Natural killer cell (primary cell): Measurements from ENCODE around the gene AUTS2. TPM values are rescaled to one million over a fixed set of nuclear protein-coding genes. Genes with fewer than 3 reads are reported as not detected.

Experiments
- ATAC-seq, 3 donors: fragments of 150-1000 bp in 2 of 3; fragments of 200-7000 bp in 1 of 3; cut with Tn5 transposase; 1 replicate in 1 of 3; 2 replicates in 2 of 3; pipeline ENCODE4 v1.10.0; 2021; ENCODE audit warnings: mild to moderate bottlenecking in 2 of 3, moderate library complexity in 2 of 3
- DNase-seq, 2 donors: peaks; one replicate each; pipeline versions ENCODE4 v3.0.0 to v3.0.0-alpha.2; 2013 to 2021; ENCODE audit warnings: mixed read lengths in 1 of 2
- H3K27ac ChIP-seq: one replicate; pipeline ENCODE4 v1.5.1; 2013; ENCODE audit warnings: mild to moderate bottlenecking, low read length
- H3K27me3 ChIP-seq: one replicate; pipeline ENCODE4 v1.6.1; 2013; ENCODE audit warnings: low read length; ENCODE audit not compliant: control insufficient read depth, insufficient read depth
- H3K36me3 ChIP-seq: one replicate; pipeline ENCODE4 v1.6.1; 2013; ENCODE audit warnings: low read length; ENCODE audit not compliant: control insufficient read depth, insufficient read depth
- H3K4me1 ChIP-seq: one replicate; pipeline ENCODE4 v1.6.1; 2013; ENCODE audit warnings: low read length; ENCODE audit not compliant: control insufficient read depth, insufficient read depth
- H3K4me3 ChIP-seq: one replicate; pipeline ENCODE4 v1.5.1; 2013; ENCODE audit warnings: low read length
- H3K9me3 ChIP-seq: one replicate; pipeline ENCODE4 v1.6.1; 2013; ENCODE audit warnings: low read length; ENCODE audit not compliant: control insufficient read depth, insufficient read depth
- H3K27ac Mint-ChIP-seq, 2 donors: one replicate each; pipeline ENCODE4 v1.8.0; 2022; ENCODE audit warnings: mild to moderate bottlenecking in 2 of 2, mixed read lengths in 2 of 2, moderate library complexity in 1 of 2
- H3K27me3 Mint-ChIP-seq, 2 donors: one replicate each; pipeline ENCODE4 v1.8.0; 2022; ENCODE audit warnings: low read depth in 2 of 2, mixed read lengths in 2 of 2
- H3K36me3 Mint-ChIP-seq: one replicate; pipeline ENCODE4 v1.8.0; 2022; ENCODE audit warnings: mixed read lengths
- H3K4me1 Mint-ChIP-seq, 2 donors: one replicate each; pipeline ENCODE4 v1.8.0; 2022; ENCODE audit warnings: mixed read lengths in 2 of 2
- H3K4me3 Mint-ChIP-seq: one replicate; pipeline ENCODE4 v1.8.0; 2022; ENCODE audit warnings: mild to moderate bottlenecking, moderate library complexity, mixed read lengths
- H3K9me3 Mint-ChIP-seq, 2 donors: one replicate each; pipeline ENCODE4 v1.8.0; 2022; ENCODE audit warnings: mixed read lengths in 2 of 2
- WGBS: methylation state at CpG from one replicate; pipeline ENCODE4 v1.1.7; 2013; ENCODE audit warnings: missing lambda C conversion rate; ENCODE audit not compliant: insufficient coverage; 5-methylcytosine and 5-hydroxymethylcytosine counted together
- intact Hi-C: fragments of 100-400 bp; cut with micrococcal nuclease; formaldehyde crosslinking; loops from one replicate; pipeline ENCODE4 v1.14.2; 2022
- total RNA-seq, 4 donors: library from RNA; stranded (reverse); fragments of 120-200 nt in 1 of 4; gene quantifications; one replicate each; pipeline versions ENCODE4 v1.2.3 to v1.2.4, GENCODE V29; 2013 to 2022
- TF ChIP-seq, protein P1 (sequence below): fragments of 200-600 bp; IDR thresholded peaks from one replicate; pipeline ENCODE4 v1.8.0; 2022; ENCODE audit warnings: antibody characterized with exemption

The AUTS2 gene
- total RNA-seq, 3 donors from 2014 or later (not counting 1 experiment from before 2014, with no cell fraction given): 147 to 197 (median 155) TPM

DNA sequence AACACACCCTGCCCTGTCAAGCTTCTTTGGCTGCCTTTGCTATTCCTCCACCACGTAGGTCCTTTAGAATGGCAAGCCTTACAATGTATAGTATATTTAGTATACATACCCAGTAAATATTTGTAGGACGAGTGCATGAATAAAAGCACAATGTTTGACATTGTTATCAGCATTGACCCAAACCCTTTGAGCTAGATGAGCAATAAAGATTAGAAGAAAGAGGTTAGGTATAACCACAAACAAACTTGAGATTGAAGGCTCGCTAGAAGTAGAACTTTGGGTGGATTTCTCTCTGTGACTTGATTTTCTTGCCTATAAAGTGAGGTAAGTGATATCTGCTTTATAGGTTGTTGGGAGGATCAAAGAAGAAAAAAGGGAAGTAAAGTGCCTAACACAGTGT lies 972.7 kb downstream of the AUTS2 start:
- Histone ChIP-seq H3K9me3 (no peaks in the 10 kb centered on the region), H3K36me3 (no peaks in the 10 kb centered on the region), H3K4me3 (no peak overlapping the region), H3K27ac (no peak overlapping the region), H3K27me3 (no peaks in the 10 kb centered on the region), H3K4me1 (no peaks in the 10 kb centered on the region)
- Mint-ChIP-seq H3K27ac (no peak overlapping the region), H3K4me3 (no peak overlapping the region), H3K36me3 (no peaks in the 10 kb centered on the region), H3K27me3 (no peaks in the 10 kb centered on the region), H3K4me1 (peaks cover 0 to 9% of the 10 kb centered on the region in 2 donors), H3K9me3 (no peaks in the 10 kb centered on the region)
- DNase-seq (no peak), ATAC-seq (no peak)
- intact Hi-C loops: no loop called here
- WGBS: 59% methylated on average over 2 of the region's 3 CpGs
- TF ChIP-seq, protein P1, sequence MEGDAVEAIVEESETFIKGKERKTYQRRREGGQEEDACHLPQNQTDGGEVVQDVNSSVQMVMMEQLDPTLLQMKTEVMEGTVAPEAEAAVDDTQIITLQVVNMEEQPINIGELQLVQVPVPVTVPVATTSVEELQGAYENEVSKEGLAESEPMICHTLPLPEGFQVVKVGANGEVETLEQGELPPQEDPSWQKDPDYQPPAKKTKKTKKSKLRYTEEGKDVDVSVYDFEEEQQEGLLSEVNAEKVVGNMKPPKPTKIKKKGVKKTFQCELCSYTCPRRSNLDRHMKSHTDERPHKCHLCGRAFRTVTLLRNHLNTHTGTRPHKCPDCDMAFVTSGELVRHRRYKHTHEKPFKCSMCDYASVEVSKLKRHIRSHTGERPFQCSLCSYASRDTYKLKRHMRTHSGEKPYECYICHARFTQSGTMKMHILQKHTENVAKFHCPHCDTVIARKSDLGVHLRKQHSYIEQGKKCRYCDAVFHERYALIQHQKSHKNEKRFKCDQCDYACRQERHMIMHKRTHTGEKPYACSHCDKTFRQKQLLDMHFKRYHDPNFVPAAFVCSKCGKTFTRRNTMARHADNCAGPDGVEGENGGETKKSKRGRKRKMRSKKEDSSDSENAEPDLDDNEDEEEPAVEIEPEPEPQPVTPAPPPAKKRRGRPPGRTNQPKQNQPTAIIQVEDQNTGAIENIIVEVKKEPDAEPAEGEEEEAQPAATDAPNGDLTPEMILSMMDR: no peak

DNA sequence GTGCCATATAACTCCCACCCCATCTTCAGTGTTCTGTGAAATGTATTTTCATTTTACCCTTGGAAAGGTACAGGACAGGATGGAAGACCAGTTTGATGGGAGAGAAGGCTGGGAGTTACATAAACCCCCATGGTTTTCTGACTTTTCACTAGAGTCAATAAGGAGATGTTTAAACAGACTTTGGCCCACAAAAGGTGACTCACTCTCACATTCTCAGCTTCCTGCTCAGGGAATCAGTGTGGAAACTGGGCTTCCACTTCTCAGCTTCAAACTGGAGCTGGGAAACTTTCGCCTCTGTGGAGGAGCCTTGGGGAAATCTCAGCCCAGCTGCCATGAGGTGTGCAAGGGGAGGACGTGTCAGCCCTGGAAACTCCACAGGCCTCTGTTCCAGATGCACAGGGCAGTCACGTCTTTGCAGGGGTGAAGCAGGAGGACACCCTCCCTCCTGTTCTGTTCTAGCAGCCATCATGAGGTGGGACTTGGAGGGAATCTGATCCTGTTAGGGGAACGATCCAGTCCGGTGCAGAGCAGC lies 973.2 kb downstream of the AUTS2 start:
- H3K9me3 ChIP-seq: no peaks in the 10 kb centered on the region
- no peak overlapping the region for H3K4me3 ChIP-seq
- H3K27ac ChIP-seq: no peak overlapping the region
- H3K36me3 ChIP-seq: no peaks in the 10 kb centered on the region
- H3K4me1 ChIP-seq: no peaks in the 10 kb centered on the region
- no peak overlapping the region for H3K4me3 Mint-ChIP-seq
- intact Hi-C loops: no loop called here
- ATAC-seq (no peak), DNase-seq (no peak)
- no peaks in the 10 kb centered on the region for H3K9me3 Mint-ChIP-seq
- H3K27ac Mint-ChIP-seq: no peak overlapping the region
- no peaks in the 10 kb centered on the region for H3K27me3 Mint-ChIP-seq
- H3K4me1 Mint-ChIP-seq: peaks cover 0 to 9% of the 10 kb centered on the region in 2 donors
- no peaks in the 10 kb centered on the region for H3K36me3 Mint-ChIP-seq
- TF ChIP-seq, protein P1: no peak
- no peaks in the 10 kb centered on the region for H3K27me3 ChIP-seq
- 94% methylated on average over 5 of the region's 5 CpGs for WGBS

DNA sequence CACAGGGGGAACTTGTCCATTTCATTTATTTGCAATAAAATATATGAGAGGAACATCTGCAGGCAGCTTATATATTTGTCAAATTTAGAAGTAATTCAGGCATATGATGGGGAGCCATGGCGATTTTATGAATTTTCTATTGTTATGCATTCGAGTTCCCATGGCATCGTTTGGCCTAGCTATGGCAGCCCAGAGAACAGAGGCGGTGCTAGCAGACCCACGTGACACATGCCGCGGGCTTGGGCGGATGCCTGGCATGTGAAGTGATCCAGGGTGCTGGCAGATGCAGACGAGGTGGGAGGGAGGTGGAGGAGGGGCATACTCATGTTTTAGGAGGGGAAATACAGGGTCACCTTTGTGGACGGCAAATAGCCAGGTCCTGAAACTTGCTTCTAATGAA lies 973.7 kb downstream of the AUTS2 start:
- H3K27ac Mint-ChIP-seq: no peak overlapping the region
- H3K9me3 Mint-ChIP-seq: no peaks in the 10 kb centered on the region
- no peak overlapping the region for H3K4me3 ChIP-seq
- no peaks in the 10 kb centered on the region for H3K27me3 Mint-ChIP-seq
- 92% methylated on average over 10 of the region's 10 CpGs for WGBS
- no peak overlapping the region for H3K4me3 Mint-ChIP-seq
- TF ChIP-seq, protein P1: no peak
- H3K27me3 ChIP-seq: no peaks in the 10 kb centered on the region
- no peak overlapping the region for H3K27ac ChIP-seq
- no peaks in the 10 kb centered on the region for H3K4me1 ChIP-seq
- intact Hi-C loops: no loop called here
- peaks cover 0 to 9% of the 10 kb centered on the region in 2 donors for H3K4me1 Mint-ChIP-seq
- H3K9me3 ChIP-seq: no peaks in the 10 kb centered on the region
- H3K36me3 ChIP-seq: no peaks in the 10 kb centered on the region
- ATAC-seq (no peak), DNase-seq (no peak)
- H3K36me3 Mint-ChIP-seq: no peaks in the 10 kb centered on the region

DNA sequence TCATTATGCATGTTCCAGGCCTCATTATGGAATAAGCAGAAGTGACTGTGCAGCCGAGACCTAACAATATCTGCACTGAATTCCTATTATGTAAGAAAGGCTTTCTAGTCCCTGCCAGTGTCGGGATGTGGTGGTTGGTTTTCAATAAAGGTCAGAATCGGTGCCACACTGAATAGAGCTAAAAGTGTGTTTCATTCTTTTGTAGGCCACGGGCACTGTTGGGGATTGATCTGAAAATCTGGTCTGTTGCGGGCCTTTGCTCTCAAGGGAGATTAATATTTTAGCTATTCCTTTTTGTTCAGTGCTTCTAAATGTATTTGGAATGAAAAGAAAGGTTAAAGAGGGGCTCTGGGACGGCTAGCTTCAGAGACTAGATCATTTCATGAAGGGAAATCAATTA lies 974.3 kb downstream of the AUTS2 start:
- Histone ChIP-seq H3K9me3 (no peaks in the 10 kb centered on the region), H3K4me3 (no peak overlapping the region), H3K4me1 (no peaks in the 10 kb centered on the region), H3K27me3 (no peaks in the 10 kb centered on the region), H3K36me3 (no peaks in the 10 kb centered on the region), H3K27ac (no peak overlapping the region)
- Mint-ChIP-seq H3K36me3 (no peaks in the 10 kb centered on the region), H3K27me3 (no peaks in the 10 kb centered on the region), H3K4me1 (peaks cover 0 to 9% of the 10 kb centered on the region in 2 donors), H3K27ac (no peak overlapping the region), H3K4me3 (no peak overlapping the region), H3K9me3 (no peaks in the 10 kb centered on the region)
- ATAC-seq: no peak
- 89% methylated on average over 6 of the region's 6 CpGs for WGBS
- TF ChIP-seq, protein P1: no peak
- DNase-seq: no peak
- intact Hi-C loops: no loop called here
